HEK293 (cell line): ENCODE data around the gene GAP43.

Source experiments
- CTCF ChIA-PET: fragments of 350-600 bp; formaldehyde crosslinking; extraction: SDS; loops from one replicate; lab custom pipeline; 2021; ENCODE audit warnings: antibody characterized with exemption; lab: Yijun Ruan, JAX
- POLR2A ChIA-PET: fragments of 300-600 bp; formaldehyde crosslinking; extraction: SDS; loops from one replicate; lab custom pipeline; 2020; ENCODE audit warnings: antibody characterized with exemption, inconsistent platforms; lab: Yijun Ruan, JAX
- H3K27ac ChIP-seq: fragments of 200-500 bp; sonication (Bioruptor generic); 2 replicates; pipeline ENCODE4 v1.5.1; 2014; ENCODE audit warnings: low read depth, low read length, control low read depth, inconsistent platforms; ENCODE audit errors: extremely low read depth
- H3K36me3 ChIP-seq, 2 experiments: fragments of 200-500 bp in 1 of 2; sonication (Bioruptor generic) in 1 of 2; 1 replicate in 1 of 2; 2 replicates in 1 of 2; pipeline ENCODE4 v1.5.1; 2014 to 2017; ENCODE audit warnings: inconsistent platforms in 2 of 2, low read length in 2 of 2; ENCODE audit not compliant: control insufficient read depth in 2 of 2, insufficient read depth in 1 of 2
- H3K4me1 ChIP-seq: fragments of 200-500 bp; sonication (Bioruptor generic); 2 replicates; pipeline ENCODE4 v1.5.1; 2014; ENCODE audit warnings: mild to moderate bottlenecking, low read length, inconsistent platforms; ENCODE audit not compliant: control insufficient read depth, insufficient read depth
- H3K4me3 ChIP-seq: 2 replicates; pipeline ENCODE4 v1.5.1; 2011; ENCODE audit warnings: low read depth, mild to moderate bottlenecking, control low read depth, low read length, moderate library complexity
- H3K9me3 ChIP-seq: fragments of 200-500 bp; sonication (Bioruptor generic); 2 replicates; pipeline ENCODE4 v1.5.1; 2014; ENCODE audit warnings: low read depth, low read length, inconsistent platforms; ENCODE audit not compliant: control insufficient read depth, insufficient read depth
- BCL6B ChIP-seq: fragments of 450-650 bp; formaldehyde crosslinking; IDR thresholded peaks from 2 replicates; pipeline ENCODE4 v1.5.1; 2017; ENCODE audit warnings: missing biosample characterization, missing genetic modification characterization
- GLI2 ChIP-seq: fragments of 450-650 bp; formaldehyde crosslinking; IDR thresholded peaks from 2 replicates; pipeline ENCODE4; 2017; ENCODE audit warnings: missing biosample characterization, missing genetic modification characterization, low read depth, borderline replicate concordance
- GLI4 ChIP-seq: fragments of 450-650 bp; formaldehyde crosslinking; IDR thresholded peaks from 2 replicates; pipeline ENCODE4 v1.5.1; 2016; ENCODE audit warnings: missing biosample characterization, missing genetic modification characterization
- INSM2 ChIP-seq: fragments of 450-650 bp; formaldehyde crosslinking; IDR thresholded peaks from 2 replicates; pipeline ENCODE4 v1.5.1; 2016; ENCODE audit warnings: missing biosample characterization, missing genetic modification characterization
- KLF1 ChIP-seq: fragments of 450-650 bp; formaldehyde crosslinking; IDR thresholded peaks from 2 replicates; pipeline ENCODE4 v1.5.1; 2016; ENCODE audit warnings: missing biosample characterization, missing genetic modification characterization
- SETDB1 ChIP-seq: IDR thresholded peaks from one replicate; pipeline ENCODE4 v1.6.1; 2017; ENCODE audit warnings: mild to moderate bottlenecking, low read length, moderate library complexity, mixed read lengths; ENCODE audit not compliant: insufficient read length
- SP7 ChIP-seq: fragments of 450-650 bp; formaldehyde crosslinking; IDR thresholded peaks from 2 replicates; pipeline ENCODE4 v1.5.1; 2016; ENCODE audit warnings: missing biosample characterization, missing genetic modification characterization
- ZIC2 ChIP-seq: fragments of 450-650 bp; formaldehyde crosslinking; IDR thresholded peaks from 2 replicates; pipeline ENCODE4 v1.5.1; 2016; ENCODE audit warnings: missing biosample characterization, missing genetic modification characterization
- ZNF140 ChIP-seq: fragments of 450-650 bp; formaldehyde crosslinking; IDR thresholded peaks from 2 replicates; pipeline ENCODE4 v1.5.1; 2016; ENCODE audit warnings: missing biosample characterization, missing genetic modification characterization
- ZNF169 ChIP-seq: fragments of 450-650 bp; formaldehyde crosslinking; IDR thresholded peaks from 2 replicates; pipeline ENCODE4 v1.5.1; 2016; ENCODE audit warnings: missing biosample characterization, missing genetic modification characterization
- ZNF324 ChIP-seq: fragments of 450-650 bp; formaldehyde crosslinking; IDR thresholded peaks from 2 replicates; pipeline ENCODE4 v1.5.1; 2016; ENCODE audit warnings: missing biosample characterization, missing genetic modification characterization
- ZNF513 ChIP-seq: fragments of 450-650 bp; IDR thresholded peaks from 2 replicates; pipeline ENCODE4 v1.5.1; 2018; ENCODE audit warnings: missing biosample characterization, missing genetic modification characterization
- ZNF514 ChIP-seq: fragments of 450-650 bp; formaldehyde crosslinking; IDR thresholded peaks from 2 replicates; pipeline ENCODE4 v1.5.1; 2016; ENCODE audit warnings: missing biosample characterization, missing genetic modification characterization
- ZNF518A ChIP-seq: fragments of 450-650 bp; formaldehyde crosslinking; conservative IDR thresholded peaks from 2 replicates; pipeline ENCODE4 v1.5.1; 2016; ENCODE audit warnings: low read depth, missing biosample characterization, missing genetic modification characterization
- ZNF558 ChIP-seq: fragments of 450-650 bp; formaldehyde crosslinking; IDR thresholded peaks from 2 replicates; pipeline ENCODE4 v1.5.1; 2016; ENCODE audit warnings: missing biosample characterization, missing genetic modification characterization
- ZNF580 ChIP-seq: fragments of 450-650 bp; formaldehyde crosslinking; IDR thresholded peaks from 2 replicates; pipeline ENCODE4 v1.5.1; 2016; ENCODE audit warnings: missing biosample characterization, missing genetic modification characterization
- ZNF660 ChIP-seq: fragments of 450-650 bp; IDR thresholded peaks from 2 replicates; pipeline ENCODE4 v1.5.1; 2018; ENCODE audit warnings: missing biosample characterization, mild to moderate bottlenecking, missing genetic modification characterization
- ZSCAN30 ChIP-seq: fragments of 450-650 bp; IDR thresholded peaks from 2 replicates; pipeline ENCODE4 v1.5.1; 2018; ENCODE audit warnings: missing biosample characterization, mild to moderate bottlenecking, missing genetic modification characterization, moderate library complexity

GAP43 gene

GRCh38 chr3:115683305-115683704, 60.0 kb downstream of the GAP43 start (continued):
- TF ChIP-seq ZIC2 (no peak), ZNF558 (tag by site-specific recombination) (no peak), ZNF513 (tag by site-specific recombination) (no peak), ZNF514 (tag by site-specific recombination) (no peak)

GRCh38 chr3:115683773-115684172, 60.5 kb downstream of the GAP43 start:
- Histone ChIP-seq H3K9me3 (no peaks in the 10 kb centered on the region), H3K4me1 (no peaks in the 10 kb centered on the region), H3K27ac (no peak overlapping the region), H3K36me3 (no peaks in the 10 kb centered on the region), H3K4me3 (no peak overlapping the region)
- POLR2A ChIA-PET = no interaction called here
- CTCF ChIA-PET = no interaction called here
- TF ChIP-seq SETDB1 (no peak), ZNF324 (tag by site-specific recombination) (no peak), KLF1 (tag by site-specific recombination) (no peak), ZNF169 (no peak), GLI2 (tag by site-specific recombination) (no peak), SP7 (no peak), ZNF580 (no peak), ZNF660 (no peak), ZNF518A (no peak), ZSCAN30 (tag by site-specific recombination) (no peak), INSM2 (tag by site-specific recombination) (no peak), BCL6B (tag by site-specific recombination) (no peak), GLI4 (tag by site-specific recombination) (no peak), ZNF140 (tag by site-specific recombination) (no peak)
